ENCODE measurements around the gene ST3GAL2.

The ST3GAL2 gene

DNA sequence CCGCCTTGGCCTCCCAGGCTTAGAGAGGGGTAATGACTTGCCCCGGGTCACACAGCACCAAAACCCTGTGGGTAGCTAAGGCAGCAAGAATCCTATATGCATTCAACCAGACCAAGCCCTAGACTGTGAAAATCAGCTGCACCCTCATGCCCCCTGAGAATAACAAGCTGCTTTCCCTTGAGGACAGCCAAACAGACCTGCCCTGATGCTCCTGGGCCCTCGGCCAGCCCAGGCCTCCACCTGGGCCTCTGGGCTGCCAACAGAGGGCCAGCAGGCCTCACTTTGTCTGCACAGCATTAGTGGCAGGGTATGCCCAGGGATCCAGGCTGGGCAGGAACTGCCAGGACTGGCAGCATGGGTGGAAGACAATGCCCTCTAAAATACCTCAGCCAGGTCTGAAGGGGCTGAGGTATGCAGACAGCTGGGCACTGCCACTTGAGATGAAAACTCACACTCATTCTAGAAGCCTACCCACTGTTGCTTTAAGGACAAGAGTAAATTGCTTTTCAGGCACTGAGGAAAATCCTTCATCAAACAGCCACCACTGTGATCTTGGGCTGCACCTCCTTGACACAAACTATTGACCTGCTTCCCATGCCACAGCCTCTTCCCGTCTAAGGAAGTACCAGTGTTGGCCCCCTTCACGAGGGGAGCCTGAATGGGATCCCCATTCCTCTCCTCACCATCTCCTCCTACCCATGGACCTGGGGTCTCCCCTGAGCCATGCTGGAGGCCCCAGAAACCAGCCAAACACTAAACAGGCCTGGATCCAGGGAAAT is 8.8 kb downstream of the ST3GAL2 start:
- no peak overlapping the region for H3K4me3 ChIP-seq (replicated peaks; ENCODE audit: low read depth, low read length)
- DNase-seq (ENCODE audit: low read depth), result no peak
- TF ChIP-seq, protein P1, sequence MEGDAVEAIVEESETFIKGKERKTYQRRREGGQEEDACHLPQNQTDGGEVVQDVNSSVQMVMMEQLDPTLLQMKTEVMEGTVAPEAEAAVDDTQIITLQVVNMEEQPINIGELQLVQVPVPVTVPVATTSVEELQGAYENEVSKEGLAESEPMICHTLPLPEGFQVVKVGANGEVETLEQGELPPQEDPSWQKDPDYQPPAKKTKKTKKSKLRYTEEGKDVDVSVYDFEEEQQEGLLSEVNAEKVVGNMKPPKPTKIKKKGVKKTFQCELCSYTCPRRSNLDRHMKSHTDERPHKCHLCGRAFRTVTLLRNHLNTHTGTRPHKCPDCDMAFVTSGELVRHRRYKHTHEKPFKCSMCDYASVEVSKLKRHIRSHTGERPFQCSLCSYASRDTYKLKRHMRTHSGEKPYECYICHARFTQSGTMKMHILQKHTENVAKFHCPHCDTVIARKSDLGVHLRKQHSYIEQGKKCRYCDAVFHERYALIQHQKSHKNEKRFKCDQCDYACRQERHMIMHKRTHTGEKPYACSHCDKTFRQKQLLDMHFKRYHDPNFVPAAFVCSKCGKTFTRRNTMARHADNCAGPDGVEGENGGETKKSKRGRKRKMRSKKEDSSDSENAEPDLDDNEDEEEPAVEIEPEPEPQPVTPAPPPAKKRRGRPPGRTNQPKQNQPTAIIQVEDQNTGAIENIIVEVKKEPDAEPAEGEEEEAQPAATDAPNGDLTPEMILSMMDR (IDR thresholded peaks at IDR 0.05; ENCODE audit: low read length, missing control alignments), result no peak

DNA sequence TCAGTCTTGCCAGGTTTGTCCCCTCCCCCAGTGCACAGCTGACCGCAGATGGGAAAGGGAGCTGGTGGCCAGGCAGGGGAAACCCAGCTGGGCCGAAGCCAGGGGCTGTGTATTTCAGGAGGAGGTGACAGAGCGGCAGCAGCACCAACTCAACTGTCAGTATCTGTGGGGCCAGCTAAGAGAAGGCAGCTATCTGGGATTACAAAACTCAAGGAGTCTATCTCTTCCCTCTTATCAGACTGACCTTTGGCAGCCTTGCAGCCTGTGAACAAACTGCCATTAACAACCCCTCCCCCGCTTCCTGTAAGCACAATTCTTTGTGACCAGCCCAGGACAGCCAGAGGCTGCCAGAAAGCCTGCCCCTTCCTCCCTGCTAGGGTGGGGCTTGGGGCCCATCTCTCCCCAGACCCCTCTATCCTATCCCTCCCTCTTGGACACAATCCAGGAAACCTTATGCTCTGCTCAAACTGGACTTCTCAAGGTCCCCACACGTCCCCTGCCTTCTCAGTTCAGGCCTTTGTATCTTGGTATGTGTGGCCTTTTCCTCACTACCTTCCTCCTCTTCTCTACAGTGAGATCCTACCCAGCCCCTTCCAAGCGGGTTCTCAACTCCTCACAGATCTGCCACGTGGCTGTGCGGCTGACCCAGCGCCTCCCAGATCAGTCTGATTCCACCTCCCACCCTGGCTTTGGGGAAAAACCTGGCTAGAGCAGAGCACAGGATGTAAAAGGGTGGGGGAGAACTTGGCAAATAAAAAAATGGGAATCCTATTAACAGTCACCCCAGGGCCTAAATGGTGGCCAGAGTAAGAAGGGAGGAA is 10.5 kb downstream of the ST3GAL2 start:
- DNase-seq (ENCODE audit: low read depth), result peak; percentile 98
- TF ChIP-seq, protein P1 (IDR thresholded peaks at IDR 0.05; ENCODE audit: low read length, missing control alignments), result no peak
- H3K4me3 ChIP-seq (replicated peaks; ENCODE audit: low read depth, low read length), result peak overlapping the region; percentile 4

DNA sequence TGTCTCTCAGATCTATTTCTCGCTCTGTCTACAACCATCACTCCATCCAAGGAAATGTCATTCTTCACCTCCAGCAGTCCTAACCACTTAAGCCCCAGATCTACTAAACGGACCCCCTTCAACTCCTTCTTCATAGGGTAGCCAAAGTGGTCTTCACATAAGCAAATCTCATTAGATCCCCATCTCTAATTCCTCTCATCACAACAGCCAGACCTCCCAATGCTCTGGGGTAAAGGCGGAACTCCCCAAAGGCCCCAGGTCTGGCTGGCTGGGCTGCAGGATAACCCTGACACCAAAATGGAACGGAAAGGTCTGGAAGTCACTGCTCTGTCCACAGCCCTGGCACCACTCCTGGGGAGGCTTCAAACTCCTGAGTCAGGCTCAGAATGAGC is 11.1 kb downstream of the ST3GAL2 start:
- no peak for DNase-seq (ENCODE audit: low read depth)
- H3K4me3 ChIP-seq (replicated peaks; ENCODE audit: low read depth, low read length), result peak overlapping the region; percentile 6
- TF ChIP-seq, protein P1 (IDR thresholded peaks at IDR 0.05; ENCODE audit: low read length, missing control alignments), result no peak

DNA sequence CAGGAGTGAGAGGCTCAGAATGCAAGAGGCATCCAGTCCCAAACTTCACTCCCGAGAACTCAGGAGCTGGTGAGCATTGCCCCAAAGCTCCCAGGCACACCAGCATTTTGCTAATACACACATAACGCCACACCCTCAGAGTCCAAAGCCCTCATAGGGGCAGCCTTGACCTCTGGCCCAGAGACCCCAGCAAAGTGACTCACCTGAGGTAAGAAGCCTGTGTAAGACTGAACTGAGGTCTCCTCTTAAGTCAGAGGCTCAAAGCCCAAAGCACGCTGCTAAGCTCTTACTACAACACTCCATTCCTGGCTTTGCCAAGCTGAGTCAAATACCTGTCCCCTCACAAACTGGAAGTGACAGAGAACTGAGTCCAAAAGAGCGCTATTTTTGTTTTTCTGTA is 16.4 kb downstream of the ST3GAL2 start:
- TF ChIP-seq, protein P1 (IDR thresholded peaks at IDR 0.05; ENCODE audit: low read length, missing control alignments), result no peak
- no peak overlapping the region for H3K4me3 ChIP-seq (replicated peaks; ENCODE audit: low read depth, low read length)
- no peak for DNase-seq (ENCODE audit: low read depth)

DNA sequence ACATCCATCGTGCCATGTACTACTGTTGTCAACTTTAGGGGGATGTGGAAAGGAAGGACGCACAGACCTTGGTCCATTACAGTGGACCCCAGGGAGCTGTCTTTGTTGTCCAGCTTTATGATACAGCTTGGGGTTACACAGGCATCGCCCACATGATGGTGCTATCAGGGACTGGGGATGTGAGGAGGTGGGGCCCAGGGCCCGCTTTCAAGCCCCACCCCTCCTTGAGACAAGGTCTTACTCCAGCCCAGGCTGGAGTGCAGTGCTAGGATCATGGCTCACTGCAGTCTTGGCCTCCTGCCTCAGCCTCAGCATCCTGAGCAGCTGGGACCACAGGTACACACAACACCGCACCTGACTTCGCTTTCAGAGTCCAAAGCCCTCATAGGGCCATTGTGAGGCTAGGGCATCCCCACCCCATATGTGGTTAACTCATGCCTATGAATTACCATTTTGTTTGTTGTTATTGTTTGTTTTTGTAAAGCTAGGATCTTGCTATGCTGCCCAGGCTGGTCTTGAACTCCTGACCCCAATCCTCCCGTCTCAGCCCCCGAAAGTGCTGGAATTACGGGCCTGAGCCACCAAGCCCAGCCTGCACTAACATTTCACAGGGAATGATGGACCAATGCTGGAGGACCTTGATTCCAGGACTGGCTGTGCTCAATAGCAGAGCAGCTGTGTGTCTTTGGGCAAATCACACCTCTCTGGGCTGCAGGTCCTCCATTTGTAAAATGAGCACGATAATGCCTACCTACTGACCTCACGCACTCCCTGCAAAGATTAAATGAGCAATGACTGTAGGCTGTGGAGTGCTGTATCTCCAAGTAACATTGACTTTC is 17.2 kb downstream of the ST3GAL2 start:
- TF ChIP-seq, protein P1 (IDR thresholded peaks at IDR 0.05; ENCODE audit: low read length, missing control alignments), result no peak
- no peak for DNase-seq (ENCODE audit: low read depth)
- no peak overlapping the region for H3K4me3 ChIP-seq (replicated peaks; ENCODE audit: low read depth, low read length)

DNA sequence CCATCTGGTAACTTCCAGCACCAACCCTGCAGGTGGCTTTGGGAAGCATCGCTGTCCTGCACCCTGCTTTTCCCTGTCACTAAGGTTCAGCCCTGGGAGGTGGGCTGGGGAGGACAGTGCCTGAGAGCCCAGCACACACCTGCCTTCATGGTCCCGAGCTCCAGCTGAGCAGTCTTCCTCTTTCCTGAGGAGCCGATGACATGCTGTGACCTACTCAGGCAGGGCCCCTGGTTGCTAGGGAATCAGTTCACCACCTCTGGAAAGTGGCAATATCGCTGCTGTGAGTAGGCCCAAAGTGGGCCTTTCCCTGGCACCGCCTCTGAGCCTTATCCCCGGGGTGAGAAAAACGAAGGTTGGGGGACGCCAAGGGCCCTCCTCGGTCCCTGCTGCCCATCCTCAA is 17.9 kb downstream of the ST3GAL2 start:
- no peak for DNase-seq (ENCODE audit: low read depth)
- H3K4me3 ChIP-seq (replicated peaks; ENCODE audit: low read depth, low read length), result no peak overlapping the region
- TF ChIP-seq, protein P1 (IDR thresholded peaks at IDR 0.05; ENCODE audit: low read length, missing control alignments), result no peak

All from fibroblast of pulmonary artery (primary cell).